ENCODE data around the gene CDH24.

CDH24 gene

DNA sequence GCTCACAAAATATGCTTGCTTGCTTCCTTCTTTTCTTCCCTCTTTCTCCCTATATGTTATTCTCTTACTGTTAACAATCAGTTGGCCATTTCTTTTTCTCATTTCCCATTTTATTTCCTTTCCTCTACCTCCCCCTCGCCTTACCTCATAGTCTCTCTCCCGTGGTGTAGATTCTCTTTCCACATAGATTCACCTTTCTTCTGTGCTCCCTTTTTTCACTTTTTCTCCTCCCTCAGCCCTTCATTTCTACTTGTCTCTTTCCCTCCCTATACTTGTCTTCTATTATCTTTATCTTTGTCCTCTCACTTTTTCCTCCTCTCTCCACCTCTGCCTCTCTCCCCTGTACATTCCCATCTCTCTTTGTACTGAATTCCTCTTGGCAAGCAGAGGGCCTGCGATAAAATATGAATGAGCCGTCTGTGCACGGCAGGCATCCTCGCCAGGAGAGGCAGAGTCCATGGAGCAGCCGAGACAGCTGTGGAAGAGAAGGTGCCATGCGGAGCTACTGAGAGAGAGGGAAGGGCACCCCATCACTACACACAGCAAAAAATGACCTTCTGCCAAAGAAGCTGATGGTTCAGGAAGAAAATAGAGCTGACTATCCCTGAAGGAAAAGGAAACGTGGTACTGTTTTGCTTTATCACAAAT, 59.5 kb downstream of the CDH24 start:
- in situ Hi-C loops (cut with MboI; ENCODE audit: low sequenced_read_pairs), result loop anchor here (10.0 kb wide), 1 partner anchor 57 kb away; the partner anchor contains the start of gene CDH24

All from HL-60/S4 treated with phorbol 12-myristate 13-acetate at 8.2 ng/mL for 4 days and 3 days (cell line).